Upper lobe of left lung (tissue), 6 donors: ENCODE measurements around the gene FAM149A. TPM values are rescaled to one million over a fixed set of nuclear protein-coding genes. Genes with fewer than 3 reads are reported as not detected.

Experiments
- ATAC-seq, 2 donors: fragments of 200-7000 bp; cut with Tn5 transposase; one replicate each; pipeline ENCODE4 v1.9.1; 2022; ENCODE audit warnings: mild to moderate bottlenecking in 2 of 2, moderate library complexity in 2 of 2; ENCODE audit not compliant: low FRiP score in 2 of 2
- DNase-seq, 2 donors: peaks; one replicate each; pipeline ENCODE4 v3.0.0-alpha.2; 2019 to 2020
- H3K27ac ChIP-seq, 4 donors: fragments of 200-600 bp; sonication (generic); one replicate each; pipeline ENCODE4 v1.5.1; 2016 to 2019
- H3K27me3 ChIP-seq, 4 donors: fragments of 200-600 bp; sonication (generic); one replicate each; pipeline ENCODE4 v1.5.1; 2017 to 2019
- H3K36me3 ChIP-seq, 4 donors: fragments of 200-600 bp; sonication (generic); one replicate each; pipeline ENCODE4 v1.5.1; 2016 to 2019
- H3K4me1 ChIP-seq, 4 donors: fragments of 200-600 bp; sonication (generic); one replicate each; pipeline ENCODE4 v1.5.1; 2018 to 2019
- H3K4me3 ChIP-seq, 4 donors: fragments of 200-600 bp; sonication (generic); one replicate each; pipeline ENCODE4 v1.5.1; 2017 to 2019; ENCODE audit warnings: mild to moderate bottlenecking in 2 of 4, moderate library complexity in 1 of 4
- H3K9me3 ChIP-seq, 4 donors: fragments of 200-600 bp; sonication (generic); one replicate each; pipeline ENCODE4 v1.5.1; 2018 to 2019
- CTCF ChIP-seq, 6 experiments: fragments of 450-650 bp in 4 of 6; fragments of 200-600 bp in 2 of 6; sonication (generic) in 2 of 6; IDR thresholded peaks; one replicate each; pipeline ENCODE4 v1.5.1; 2016 to 2019; ENCODE audit warnings: antibody characterized with exemption in 6 of 6
- EP300 ChIP-seq, 4 donors: sonication (generic); formaldehyde crosslinking; IDR thresholded peaks; one replicate each; pipeline ENCODE4 v1.5.1; 2017; ENCODE audit warnings: antibody characterized with exemption in 4 of 4, control low read depth in 2 of 4
- POLR2A ChIP-seq, 4 donors: fragments of 450-650 bp; IDR thresholded peaks; one replicate each; pipeline ENCODE4 v1.5.1; 2016 to 2017; ENCODE audit warnings: antibody characterized with exemption in 4 of 4, mild to moderate bottlenecking in 2 of 4
- POLR2AphosphoS5 ChIP-seq, 2 donors: sonication (generic); formaldehyde crosslinking; IDR thresholded peaks; one replicate each; pipeline ENCODE4 v1.5.1; 2017; ENCODE audit warnings: antibody characterized with exemption in 2 of 2
- WGBS, 2 donors: methylation state at CpG; one replicate each; pipeline ENCODE4 v1.1.5; 2017 to 2018; 5-methylcytosine and 5-hydroxymethylcytosine counted together
- total RNA-seq, 6 donors: library from RNA; depleted of rRNA in 4 of 6; stranded (reverse); fragments of >200 nt in 4 of 6; gene quantifications; one replicate each; pipeline versions ENCODE4 v1.1.0 to v1.2.1, GENCODE V29; 2016 to 2021
- donor health status: DM: no; HTN: no; CAD: no; lungs with moderate emphysema.
- donor health status: DM: no; HTN: yes; CAD: no; lungs with severe emphysema.

The FAM149A gene
- total RNA-seq, 6 donors from 2014 or later, result 11.0 to 43.5 (median 19.2) TPM

GRCh38 chr4:186079694-186080093, 24.8 kb upstream of the FAM149A start:
- no peak overlapping the region for H3K4me3 ChIP-seq
- peaks cover 0 to 3% (median 0%) of the 10 kb centered on the region in 4 donors for H3K4me1 ChIP-seq
- no peak for DNase-seq
- H3K9me3 ChIP-seq, result no peaks in the 10 kb centered on the region
- H3K27ac ChIP-seq, result no peak overlapping the region
- WGBS, 2 donors, result 86 to 89% methylated on average over 9 of the region's 9 CpGs
- peaks cover 0 to 24% (median 2%) of the 10 kb centered on the region in 4 donors for H3K36me3 ChIP-seq
- no peaks in the 10 kb centered on the region for H3K27me3 ChIP-seq
- no peak for TF ChIP-seq POLR2AphosphoS5 (IDR thresholded peaks at IDR 0.05)
- no peak for ATAC-seq

- WGBS, 2 donors, result 87 to 88% methylated on average over 15 of the region's 15 CpGs
These were observed 23.2 kb upstream of the FAM149A start for GRCh38 chr4:186081202-186081807.

GRCh38 chr4:186082221-186082620, 22.3 kb upstream of the FAM149A start:
- H3K27me3 ChIP-seq, result no peaks in the 10 kb centered on the region
- H3K9me3 ChIP-seq, result no peaks in the 10 kb centered on the region
- no peak for TF ChIP-seq EP300 (IDR thresholded peaks at IDR 0.05)
- no peak for TF ChIP-seq POLR2A (IDR thresholded peaks at IDR 0.05)
- no peak for TF ChIP-seq CTCF (IDR thresholded peaks at IDR 0.05)
- no peak for TF ChIP-seq POLR2AphosphoS5 (IDR thresholded peaks at IDR 0.05)
- DNase-seq, result no peak
- H3K4me3 ChIP-seq, result no peak overlapping the region
- peaks cover 0 to 26% (median 2%) of the 10 kb centered on the region in 4 donors for H3K36me3 ChIP-seq
- no peak overlapping the region for H3K27ac ChIP-seq
- 60 to 80% methylated on average over 4 of the region's 4 CpGs for WGBS, 2 donors
- ATAC-seq, result no peak
- H3K4me1 ChIP-seq, result peaks cover 0 to 1% (median 0%) of the 10 kb centered on the region in 4 donors

More at GRCh38 chr4:186081202-186081807, 23.2 kb upstream of the FAM149A start:
- Histone ChIP-seq H3K9me3 (no peaks in the 10 kb centered on the region), H3K27ac (no peak overlapping the region), H3K27me3 (no peaks in the 10 kb centered on the region), H3K36me3 (peaks cover 0 to 26% (median 2%) of the 10 kb centered on the region in 4 donors), H3K4me3 (no peak overlapping the region), H3K4me1 (no peaks in the 10 kb centered on the region)
- peak in 1 of 2 donors; percentile 34 for ATAC-seq
- no peak for DNase-seq
- no peak for TF ChIP-seq EP300 (IDR thresholded peaks at IDR 0.05)
- no peak for TF ChIP-seq POLR2AphosphoS5 (IDR thresholded peaks at IDR 0.05)

- DNase-seq (no peak), ATAC-seq (no peak)
- TF ChIP-seq CTCF (IDR thresholded peaks at IDR 0.05), result no peak
- TF ChIP-seq POLR2AphosphoS5 (IDR thresholded peaks at IDR 0.05), result no peak
- TF ChIP-seq POLR2A (IDR thresholded peaks at IDR 0.05), result no peak
- no peak for TF ChIP-seq EP300 (IDR thresholded peaks at IDR 0.05)
- Histone ChIP-seq H3K27ac (no peak overlapping the region), H3K4me3 (no peak overlapping the region), H3K36me3 (peaks cover 0 to 5% (median 0%) of the 10 kb centered on the region in 4 donors), H3K27me3 (no peaks in the 10 kb centered on the region), H3K4me1 (peaks cover 0 to 3% (median 1%) of the 10 kb centered on the region in 4 donors), H3K9me3 (no peaks in the 10 kb centered on the region)
These were observed 16.0 kb upstream of the FAM149A start for GRCh38 chr4:186088523-186088922.

GRCh38 chr4:186092296-186092695, 12.2 kb upstream of the FAM149A start:
- TF ChIP-seq EP300 (IDR thresholded peaks at IDR 0.05) (no peak), CTCF (IDR thresholded peaks at IDR 0.05) (no peak), POLR2AphosphoS5 (IDR thresholded peaks at IDR 0.05) (no peak), POLR2A (IDR thresholded peaks at IDR 0.05) (no peak)
- WGBS, 2 donors, result 91 to 93% methylated on average over 17 of the region's 17 CpGs

GRCh38 chr4:186095406-186095805, 9.1 kb upstream of the FAM149A start:
- H3K27ac ChIP-seq, result no peak overlapping the region
- no peaks in the 10 kb centered on the region for H3K4me1 ChIP-seq
- H3K27me3 ChIP-seq, result no peaks in the 10 kb centered on the region
- H3K9me3 ChIP-seq, result no peaks in the 10 kb centered on the region
- no peak for TF ChIP-seq POLR2AphosphoS5 (IDR thresholded peaks at IDR 0.05)
- no peak for DNase-seq
- no peak for ATAC-seq
- H3K4me3 ChIP-seq, result no peak overlapping the region
- 70 to 72% methylated on average over 13 of the region's 13 CpGs for WGBS, 2 donors
- no peaks in the 10 kb centered on the region for H3K36me3 ChIP-seq

More at GRCh38 chr4:186092296-186092695, 12.2 kb upstream of the FAM149A start:
- peak in 1 of 2 donors; percentile 68 for DNase-seq
- Histone ChIP-seq H3K27me3 (no peaks in the 10 kb centered on the region), H3K4me1 (peaks cover 0 to 2% (median under 1%) of the 10 kb centered on the region in 4 donors), H3K36me3 (no peaks in the 10 kb centered on the region), H3K4me3 (no peak overlapping the region), H3K27ac (no peak overlapping the region), H3K9me3 (no peaks in the 10 kb centered on the region)
- no peak for ATAC-seq
